HepG2 (cell line): ENCODE results near the gene DDT. TPM values are rescaled to one million over a fixed set of nuclear protein-coding genes. Genes with fewer than 3 reads are reported as not detected.
A peak's percentile ranks its signal among the peaks of the same experiment; 100 is the strongest.

Experiments
- CHD2 ChIP-seq: IDR thresholded peaks from 2 replicates; pipeline ENCODE4 v1.6.1; 2011; ENCODE audit warnings: low read depth, low read length, improper control_type of control experiment
- FOXA3 ChIP-seq: IDR thresholded peaks from 2 replicates; pipeline ENCODE4 v1.6.1; 2016; ENCODE audit warnings: missing genetic modification reagents, missing compliant biosample characterization
- FOXM1 ChIP-seq: sonication (generic); formaldehyde crosslinking; IDR thresholded peaks from 2 replicates; pipeline ENCODE4 v1.5.0; 2020; ENCODE audit warnings: missing genetic modification reagents
- FOXP1 ChIP-seq, 2 experiments: fragments of 450-650 bp in 1 of 2; IDR thresholded peaks; 2 replicates each; pipeline ENCODE4 v1.6.1; 2017 to 2018; ENCODE audit warnings: antibody characterized with exemption in 1 of 2
- FUBP1 ChIP-seq: sonication (generic); formaldehyde crosslinking; IDR thresholded peaks from 2 replicates; pipeline ENCODE4 v1.5.1; 2020; ENCODE audit warnings: missing genetic modification reagents, mild to moderate bottlenecking, borderline replicate concordance
- GLI4 ChIP-seq: sonication (generic); formaldehyde crosslinking; IDR thresholded peaks from 2 replicates; pipeline ENCODE4 v1.5.1; 2020; ENCODE audit warnings: missing genetic modification reagents, mild to moderate bottlenecking, moderate library complexity, borderline replicate concordance
- HNRNPL ChIP-seq: fragments of 200-400 bp; formaldehyde crosslinking; IDR thresholded peaks from 2 replicates; pipeline ENCODE4 v1.6.1; 2017; ENCODE audit warnings: mild to moderate bottlenecking, low read depth, low read length
- KMT2B ChIP-seq: IDR thresholded peaks from 2 replicates; pipeline ENCODE4 v1.6.1; 2016; ENCODE audit warnings: missing genetic modification reagents, missing compliant biosample characterization
- PHB2 ChIP-seq: fragments of 450-650 bp; IDR thresholded peaks from 2 replicates; pipeline ENCODE4 v1.6.1; 2018; ENCODE audit not compliant: partially characterized antibody
- POLR2AphosphoS2 ChIP-seq: IDR thresholded peaks from 2 replicates; pipeline ENCODE4 v1.6.1; 2011; ENCODE audit warnings: low read depth, low read length, improper control_type of control experiment
- REL ChIP-seq: sonication (generic); formaldehyde crosslinking; conservative IDR thresholded peaks from 2 replicates; pipeline ENCODE4 v1.8.0; 2022; ENCODE audit warnings: mild to moderate bottlenecking, missing genetic modification reagents, moderate library complexity
- RXRA ChIP-seq: sonication (generic); formaldehyde crosslinking; IDR thresholded peaks from 2 replicates; pipeline ENCODE4 v1.5.1; 2020; ENCODE audit warnings: missing genetic modification reagents
- SMAD9 ChIP-seq: sonication (generic); formaldehyde crosslinking; IDR thresholded peaks from 2 replicates; pipeline ENCODE4 v1.5.1; 2020; ENCODE audit warnings: mild to moderate bottlenecking, missing genetic modification reagents
- STAT5B ChIP-seq: sonication (generic); formaldehyde crosslinking; IDR thresholded peaks from 2 replicates; pipeline ENCODE4 v1.4.0; 2020; ENCODE audit warnings: missing genetic modification reagents
- ZFP91 ChIP-seq: sonication (generic); formaldehyde crosslinking; IDR thresholded peaks from 2 replicates; pipeline ENCODE4 v1.9.0; 2022; ENCODE audit warnings: missing genetic modification reagents, mild to moderate bottlenecking, borderline replicate concordance
- ZFY ChIP-seq: sonication (generic); formaldehyde crosslinking; IDR thresholded peaks from 2 replicates; pipeline ENCODE4 v1.4.0; 2020; ENCODE audit warnings: missing genetic modification reagents
- ZNF253 ChIP-seq: sonication (generic); formaldehyde crosslinking; IDR thresholded peaks from 2 replicates; pipeline ENCODE4 v1.8.0; 2022; ENCODE audit warnings: mild to moderate bottlenecking, missing genetic modification reagents, borderline replicate concordance
- ZNF782 ChIP-seq: sonication (generic); formaldehyde crosslinking; IDR thresholded peaks from 2 replicates; pipeline ENCODE4 v1.4.0; 2020; ENCODE audit warnings: missing genetic modification reagents, mild to moderate bottlenecking, borderline replicate concordance
- ZNF883 ChIP-seq: sonication (generic); formaldehyde crosslinking; IDR thresholded peaks from 2 replicates; pipeline ENCODE4 v1.5.1; 2020; ENCODE audit warnings: mild to moderate bottlenecking, missing genetic modification reagents; ENCODE audit errors: not compliant biosample characterization
- polyA plus RNA-seq, 8 experiments: library from polyadenylated mRNA; depleted of rRNA in 3 of 8; stranded (reverse) in 7 of 8; unstranded in 1 of 8; fragments of >200 nt; fragmentation: Illumina TruSeq in 4 of 8; extraction: Trizol in 4 of 8; gene quantifications; 2 replicates each; pipeline versions ENCODE4 v1.2.1 to v1.2.3, GENCODE V29; 2011 to 2016; ENCODE audit warnings: low read depth in 4 of 8, missing spikeins in 1 of 8, mixed read lengths in 1 of 8; ENCODE audit not compliant: insufficient read depth in 1 of 8
- total RNA-seq, 5 experiments: library from RNA; depleted of rRNA; stranded (reverse); fragments of >200 nt; fragmentation: Illumina TruSeq; extraction: Trizol; gene quantifications; 2 replicates each; pipeline ENCODE4 v1.2.3, GENCODE V29; 2016; ENCODE audit warnings: low read depth in 1 of 5
- TF ChIP-seq, protein P1 (sequence below): sonication (generic); formaldehyde crosslinking; conservative IDR thresholded peaks from 2 replicates; pipeline ENCODE4 v1.8.0; 2022; ENCODE audit warnings: missing genetic modification reagents
- TF ChIP-seq, protein P2 (sequence below): sonication (generic); formaldehyde crosslinking; IDR thresholded peaks from 2 replicates; pipeline ENCODE4 v1.4.0; 2020; ENCODE audit warnings: missing genetic modification reagents

DDT gene
- total and polyA plus RNA-seq, 2 of the 13 experiments (the other 11 are each of a cell fraction or from before 2014, with no cell fraction given): 143 to 181 TPM

DNA sequence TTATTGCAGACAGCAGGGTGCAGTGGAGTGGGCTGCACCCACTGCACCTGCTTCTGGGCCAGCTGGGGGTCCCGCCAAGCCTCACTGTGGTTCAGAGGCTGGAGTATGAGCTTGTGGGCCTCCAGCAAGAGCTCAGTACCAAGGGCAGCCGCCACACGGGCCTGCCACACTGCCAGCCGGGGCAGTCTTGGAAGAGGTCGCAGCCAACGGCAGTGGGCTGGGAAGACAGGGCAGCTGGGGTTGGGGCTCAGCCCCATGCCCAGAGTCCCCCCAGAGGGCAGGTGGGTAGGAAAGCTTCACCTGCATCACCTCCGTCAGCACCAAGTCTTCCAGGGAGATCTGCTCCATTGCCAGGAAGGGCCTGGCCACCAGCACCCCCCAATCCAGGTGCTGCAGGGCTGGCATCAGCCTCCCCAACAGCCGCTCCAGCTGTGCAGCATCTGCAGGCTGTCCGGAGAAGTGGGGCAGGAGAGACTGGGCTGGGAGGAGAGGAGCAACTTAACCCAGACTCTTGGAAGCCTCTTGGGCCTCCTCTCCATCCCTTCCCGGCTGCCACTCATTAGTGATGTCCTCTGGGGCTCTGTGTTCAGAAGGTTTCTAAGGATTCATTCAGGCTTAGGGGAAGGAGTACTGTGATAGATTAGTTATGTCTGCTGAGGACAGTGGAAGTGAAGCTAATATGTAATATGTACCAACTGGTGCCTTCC lies 32.1 kb upstream of the DDT start (continued):
- TF ChIP-seq RXRA (CRISPR knock-in tag) (0 out of 2 replicates have a peak, but pooled peaks have one; percentile 26), KMT2B (CRISPR knock-in tag) (no peak), REL (CRISPR knock-in tag) (no peak), CHD2 (no peak), FOXP1 (IDR thresholded peaks at IDR 0.05) (no peak), FOXP1 (CRISPR knock-in tag; IDR thresholded peaks at IDR 0.05) (no peak), ZNF883 (CRISPR knock-in tag) (peak; percentile 56), HNRNPL (0 out of 2 replicates have a peak, but pooled peaks have one; percentile 17), PHB2 (no peak), FOXA3 (CRISPR knock-in tag) (no peak), ZFP91 (CRISPR knock-in tag) (no peak), ZNF782 (CRISPR knock-in tag) (no peak), STAT5B (CRISPR knock-in tag) (no peak), ZFY (CRISPR knock-in tag) (no peak), GLI4 (CRISPR knock-in tag) (no peak), POLR2AphosphoS2 (no peak), FOXM1 (CRISPR knock-in tag) (no peak), SMAD9 (CRISPR knock-in tag) (0 out of 2 replicates have a peak, but pooled peaks have one; percentile 27), FUBP1 (no peak), ZNF253 (CRISPR knock-in tag) (no peak)
- TF ChIP-seq, protein P1, sequence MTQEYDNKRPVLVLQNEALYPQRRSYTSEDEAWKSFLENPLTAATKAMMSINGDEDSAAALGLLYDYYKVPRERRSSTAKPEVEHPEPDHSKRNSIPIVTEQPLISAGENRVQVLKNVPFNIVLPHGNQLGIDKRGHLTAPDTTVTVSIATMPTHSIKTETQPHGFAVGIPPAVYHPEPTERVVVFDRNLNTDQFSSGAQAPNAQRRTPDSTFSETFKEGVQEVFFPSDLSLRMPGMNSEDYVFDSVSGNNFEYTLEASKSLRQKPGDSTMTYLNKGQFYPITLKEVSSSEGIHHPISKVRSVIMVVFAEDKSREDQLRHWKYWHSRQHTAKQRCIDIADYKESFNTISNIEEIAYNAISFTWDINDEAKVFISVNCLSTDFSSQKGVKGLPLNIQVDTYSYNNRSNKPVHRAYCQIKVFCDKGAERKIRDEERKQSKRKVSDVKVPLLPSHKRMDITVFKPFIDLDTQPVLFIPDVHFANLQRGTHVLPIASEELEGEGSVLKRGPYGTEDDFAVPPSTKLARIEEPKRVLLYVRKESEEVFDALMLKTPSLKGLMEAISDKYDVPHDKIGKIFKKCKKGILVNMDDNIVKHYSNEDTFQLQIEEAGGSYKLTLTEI (CRISPR knock-in tag): no peak
- TF ChIP-seq, protein P2, sequence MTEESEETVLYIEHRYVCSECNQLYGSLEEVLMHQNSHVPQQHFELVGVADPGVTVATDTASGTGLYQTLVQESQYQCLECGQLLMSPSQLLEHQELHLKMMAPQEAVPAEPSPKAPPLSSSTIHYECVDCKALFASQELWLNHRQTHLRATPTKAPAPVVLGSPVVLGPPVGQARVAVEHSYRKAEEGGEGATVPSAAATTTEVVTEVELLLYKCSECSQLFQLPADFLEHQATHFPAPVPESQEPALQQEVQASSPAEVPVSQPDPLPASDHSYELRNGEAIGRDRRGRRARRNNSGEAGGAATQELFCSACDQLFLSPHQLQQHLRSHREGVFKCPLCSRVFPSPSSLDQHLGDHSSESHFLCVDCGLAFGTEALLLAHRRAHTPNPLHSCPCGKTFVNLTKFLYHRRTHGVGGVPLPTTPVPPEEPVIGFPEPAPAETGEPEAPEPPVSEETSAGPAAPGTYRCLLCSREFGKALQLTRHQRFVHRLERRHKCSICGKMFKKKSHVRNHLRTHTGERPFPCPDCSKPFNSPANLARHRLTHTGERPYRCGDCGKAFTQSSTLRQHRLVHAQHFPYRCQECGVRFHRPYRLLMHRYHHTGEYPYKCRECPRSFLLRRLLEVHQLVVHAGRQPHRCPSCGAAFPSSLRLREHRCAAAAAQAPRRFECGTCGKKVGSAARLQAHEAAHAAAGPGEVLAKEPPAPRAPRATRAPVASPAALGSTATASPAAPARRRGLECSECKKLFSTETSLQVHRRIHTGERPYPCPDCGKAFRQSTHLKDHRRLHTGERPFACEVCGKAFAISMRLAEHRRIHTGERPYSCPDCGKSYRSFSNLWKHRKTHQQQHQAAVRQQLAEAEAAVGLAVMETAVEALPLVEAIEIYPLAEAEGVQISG (CRISPR knock-in tag): no peak
